MG63 (cell line): Measurements from ENCODE around the gene FOXD2. TPM values are rescaled to one million over a fixed set of nuclear protein-coding genes. Genes with fewer than 3 reads are reported as not detected.
A peak's percentile ranks its signal among the peaks of the same experiment; 100 is the strongest.

Experiments
- DNase-seq: peaks from one replicate; pipeline ENCODE4 v3.0.0-alpha.2; 2020
- H3K27me3 ChIP-seq: fragments of 250-450 bp; sonication (Bioruptor Pico); 2 replicates; pipeline ENCODE4 v1.5.1; 2020; ENCODE audit warnings: mild to moderate bottlenecking, moderate library complexity
- H3K36me3 ChIP-seq: fragments of 250-450 bp; sonication (Bioruptor Pico); 2 replicates; pipeline ENCODE4 v1.5.1; 2020; ENCODE audit warnings: mild to moderate bottlenecking, moderate library complexity
- H3K4me3 ChIP-seq: fragments of 250-450 bp; sonication (Bioruptor Pico); 2 replicates; pipeline ENCODE4 v1.5.1; 2020; ENCODE audit warnings: mild to moderate bottlenecking, moderate library complexity
- H3K9me3 ChIP-seq: fragments of 250-450 bp; sonication (Bioruptor Pico); 2 replicates; pipeline ENCODE4 v1.5.1; 2020; ENCODE audit warnings: mild to moderate bottlenecking, moderate library complexity
- total RNA-seq: library from RNA; depleted of rRNA; stranded (reverse); fragments of >200 nt; shearing (Covaris generic); gene quantifications from 2 replicates; pipeline ENCODE4 v1.2.3, GENCODE V29; 2014; ENCODE audit warnings: low replicate concordance; rRNA removed

FOXD2 gene
- 0.03 and 0.94 TPM in 2 replicates for total RNA-seq

DNA sequence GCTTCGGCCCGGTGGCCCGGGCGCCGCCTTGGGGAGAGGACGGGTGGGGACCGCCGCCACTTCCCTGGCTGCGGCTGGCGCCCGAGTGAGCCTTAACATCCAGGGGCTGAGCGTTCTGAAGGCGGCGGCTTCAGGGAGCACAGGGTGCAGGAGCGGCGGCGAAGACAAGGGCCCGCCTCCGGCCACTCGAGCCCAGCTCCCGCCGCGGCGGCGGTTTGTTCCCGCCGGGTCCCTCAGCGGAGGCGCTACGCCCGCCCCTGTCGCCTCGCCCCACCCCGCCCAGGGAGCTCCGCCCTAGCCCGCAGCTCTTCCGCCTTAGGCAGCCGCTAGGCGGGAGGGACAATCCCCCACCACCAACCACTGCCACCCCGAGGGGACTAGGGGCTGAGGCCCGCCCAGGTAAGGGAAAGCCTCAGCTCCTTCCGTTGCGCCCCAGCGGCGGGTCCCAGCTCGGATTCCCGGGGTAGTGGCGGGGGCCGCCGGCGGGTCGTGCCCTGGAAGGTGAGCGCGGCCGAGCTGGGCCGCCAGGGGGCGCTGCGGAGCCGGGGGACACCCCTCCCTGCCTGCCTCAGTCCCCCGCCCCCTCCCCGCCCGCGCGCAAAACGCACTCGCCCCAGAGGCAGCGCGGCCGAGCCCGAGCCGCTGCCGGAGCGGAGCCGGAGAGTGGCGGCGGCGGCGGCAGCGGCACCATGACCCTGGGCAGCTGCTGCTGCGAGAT is at the start of gene FOXD2:
Gene FOXD2 (plus strand): TSS at position 598 of the 718 bp plus-strand sequence. CDS start 92 bp downstream, at position 690.
- no peaks in the 10 kb centered on the region for H3K9me3 ChIP-seq
- H3K4me3 ChIP-seq: peak within 1 kb of the TSS; percentile 82
- H3K27me3 ChIP-seq: no peaks in the 10 kb centered on the region
- DNase-seq: peak; percentile 82
- H3K36me3 ChIP-seq: peaks cover 3% of the 10 kb centered on the region; the same call in 1 of the 2 replicates

DNA sequence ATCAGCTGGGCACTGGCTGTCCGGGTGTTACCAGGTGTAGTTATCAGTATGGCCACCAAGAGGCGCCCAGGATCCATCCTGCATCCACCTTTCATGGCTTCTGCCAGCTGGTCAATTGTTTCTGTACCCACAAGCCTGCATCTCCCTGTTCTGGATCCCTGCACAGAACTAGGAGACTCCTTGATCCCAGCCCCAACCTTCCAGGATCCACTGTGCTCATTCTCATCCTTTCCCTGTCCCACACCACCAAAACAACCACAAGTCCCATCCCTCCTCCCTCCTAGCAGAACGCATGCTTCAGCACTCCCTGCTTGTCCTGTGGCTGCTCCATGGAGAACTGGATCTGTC is 49.0 kb upstream of the FOXD2 start:
- DNase-seq: peak; percentile 53
- Histone ChIP-seq H3K9me3 (no peaks in the 10 kb centered on the region), H3K27me3 (no peaks in the 10 kb centered on the region), H3K4me3 (no peak overlapping the region), H3K36me3 (no peaks in the 10 kb centered on the region)

DNA sequence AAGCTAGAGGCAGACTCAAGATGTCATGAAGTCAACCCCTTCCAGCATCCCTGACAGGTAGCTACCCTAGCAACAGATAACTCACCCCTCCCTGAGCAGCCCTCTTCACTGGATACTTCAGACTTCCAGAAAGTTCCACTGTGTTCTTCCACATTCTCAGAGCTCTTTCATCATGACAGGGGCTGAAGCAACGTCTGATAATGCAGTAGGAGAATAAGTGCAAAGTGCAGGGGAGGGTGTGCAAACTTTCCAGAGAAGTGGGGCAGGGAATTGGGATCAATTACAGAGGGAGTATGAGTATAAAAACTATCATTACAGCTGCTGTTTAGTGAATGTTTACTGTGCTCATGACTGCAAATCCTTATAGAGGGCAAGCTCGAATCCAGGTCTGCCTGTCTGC is 48.1 kb upstream of the FOXD2 start:
- no peak overlapping the region for H3K4me3 ChIP-seq
- DNase-seq: no peak
- no peaks in the 10 kb centered on the region for H3K36me3 ChIP-seq
- no peaks in the 10 kb centered on the region for H3K9me3 ChIP-seq
- H3K27me3 ChIP-seq: no peaks in the 10 kb centered on the region

DNA sequence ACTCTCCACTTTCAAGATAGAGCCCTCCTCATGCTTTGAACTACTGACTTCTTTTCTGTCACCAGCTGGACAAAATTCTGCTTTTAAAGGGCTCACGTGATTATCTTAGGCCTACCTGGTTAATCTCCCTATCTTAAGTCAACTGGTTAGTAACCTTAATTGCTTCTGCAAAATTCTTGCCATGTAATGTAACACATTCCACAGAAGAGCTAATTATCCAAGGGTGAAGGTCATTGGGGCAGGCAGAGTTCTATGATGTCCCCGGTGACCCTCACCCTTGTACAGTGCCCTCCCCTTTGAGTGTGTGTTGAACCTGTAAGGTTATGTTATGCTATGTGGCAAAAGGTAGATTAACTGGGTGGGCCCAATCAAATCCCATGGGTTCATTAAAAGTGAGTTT is 47.0 kb upstream of the FOXD2 start:
- DNase-seq: no peak

DNA sequence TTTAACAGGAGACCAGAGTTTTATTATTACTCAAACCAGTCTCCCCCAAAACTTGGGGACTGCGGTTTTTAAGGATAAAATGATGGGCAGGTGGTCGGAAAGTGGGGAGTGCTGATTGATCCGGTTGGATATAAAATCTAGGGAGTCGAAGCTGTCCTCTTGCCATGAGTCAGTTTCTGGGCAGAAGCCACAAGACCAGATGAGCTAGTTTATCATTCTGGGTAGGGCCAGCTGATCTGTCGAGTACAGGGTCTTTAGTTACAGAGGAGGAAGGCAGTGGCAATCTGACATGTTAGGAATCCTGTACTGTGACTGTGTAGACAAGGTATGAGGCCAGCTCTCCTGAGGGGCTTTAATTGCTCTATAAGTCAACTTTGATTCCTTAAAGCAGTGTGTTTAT is 44.7 kb upstream of the FOXD2 start:
- H3K36me3 ChIP-seq: no peaks in the 10 kb centered on the region
- H3K27me3 ChIP-seq: no peaks in the 10 kb centered on the region
- peak; percentile 31 for DNase-seq
- H3K9me3 ChIP-seq: no peaks in the 10 kb centered on the region
- H3K4me3 ChIP-seq: no peak overlapping the region

More for the DNA sequence above, 47.0 kb upstream of the FOXD2 start:
- Histone ChIP-seq H3K36me3 (no peaks in the 10 kb centered on the region), H3K9me3 (no peaks in the 10 kb centered on the region), H3K27me3 (no peaks in the 10 kb centered on the region), H3K4me3 (no peak overlapping the region)

DNA sequence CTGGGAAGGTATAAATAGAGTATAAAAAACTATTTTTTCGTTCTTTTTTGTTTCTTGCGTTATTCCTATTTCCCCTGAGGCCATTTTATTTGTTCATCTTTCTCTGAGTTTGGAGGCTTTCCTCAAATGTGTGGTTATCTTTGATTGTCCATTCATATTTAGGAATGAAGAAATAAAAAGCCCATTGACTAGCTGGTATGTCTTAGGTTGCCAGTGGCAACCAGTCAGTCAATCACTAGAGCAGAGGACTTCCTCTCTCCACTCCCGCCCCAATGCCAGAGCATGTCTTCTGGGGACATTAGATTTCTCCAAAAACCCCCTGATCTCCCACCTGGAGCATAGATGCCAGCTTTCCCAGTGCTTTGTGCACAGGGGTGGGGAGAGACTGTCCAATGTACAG is 42.4 kb upstream of the FOXD2 start:
- DNase-seq: no peak
- Histone ChIP-seq H3K9me3 (no peaks in the 10 kb centered on the region), H3K27me3 (no peaks in the 10 kb centered on the region), H3K4me3 (no peak overlapping the region), H3K36me3 (no peaks in the 10 kb centered on the region)

DNA sequence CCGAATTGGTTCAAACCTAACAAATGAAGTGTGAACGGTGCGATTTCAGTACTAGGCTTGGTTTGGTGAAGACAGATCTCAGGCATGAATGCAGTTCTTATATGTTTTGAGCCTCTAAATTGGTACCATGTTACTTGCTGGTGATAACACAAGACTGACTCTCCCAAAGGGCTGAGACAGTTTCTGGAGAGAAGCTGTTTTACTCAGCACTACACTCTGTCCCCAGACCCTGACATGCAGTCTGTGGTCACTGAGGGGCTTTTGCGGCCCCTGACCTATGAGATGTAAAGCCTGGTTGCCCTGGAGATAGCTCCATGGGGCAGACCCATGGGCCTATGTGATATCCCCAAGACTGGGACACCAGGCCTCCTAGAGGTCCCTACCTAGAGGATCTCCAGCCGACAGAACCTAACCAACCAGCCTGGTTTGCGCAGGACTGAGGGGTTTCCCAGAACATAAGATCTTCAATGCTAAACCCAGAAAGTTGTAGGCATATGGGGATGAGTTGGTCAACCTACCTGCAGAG is 41.1 kb upstream of the FOXD2 start:
- no peaks in the 10 kb centered on the region for H3K36me3 ChIP-seq
- DNase-seq: no peak
- no peaks in the 10 kb centered on the region for H3K27me3 ChIP-seq
- H3K9me3 ChIP-seq: no peaks in the 10 kb centered on the region
- H3K4me3 ChIP-seq: no peak overlapping the region

DNA sequence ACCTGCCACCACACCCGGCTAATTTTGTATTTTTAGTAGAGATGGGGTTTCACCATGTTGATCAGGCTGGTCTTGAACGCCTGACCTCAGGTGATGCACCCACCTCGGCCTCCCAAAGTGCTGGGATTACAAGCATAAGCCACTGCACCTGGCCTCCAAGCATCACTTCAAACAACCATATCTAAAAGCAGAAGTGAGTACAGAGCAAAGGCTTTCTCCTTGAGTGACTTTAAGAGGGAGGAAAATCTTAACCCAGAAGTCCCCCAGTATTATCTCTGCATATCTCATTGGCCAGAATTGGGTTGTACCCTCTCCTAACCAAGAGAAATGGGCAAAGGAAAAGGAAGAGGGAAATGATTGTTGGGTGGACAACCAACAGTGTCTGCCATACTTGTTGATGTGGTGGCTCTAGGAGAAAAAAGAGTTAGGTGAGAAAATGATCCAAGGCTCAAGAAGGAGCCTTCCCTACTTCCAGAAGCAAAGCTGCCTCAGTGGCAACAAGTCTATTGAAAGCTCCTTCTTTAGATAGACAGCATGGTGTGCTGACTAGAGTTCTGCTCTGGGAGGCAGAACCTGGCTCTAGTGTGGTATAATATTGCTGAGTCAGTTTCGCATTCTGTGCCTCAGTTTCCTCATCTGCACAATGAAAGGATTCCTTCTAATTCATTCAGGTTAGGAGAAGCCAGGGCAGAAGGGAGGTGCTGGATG is 38.6 kb upstream of the FOXD2 start:
- Histone ChIP-seq H3K36me3 (no peaks in the 10 kb centered on the region), H3K9me3 (no peaks in the 10 kb centered on the region), H3K4me3 (no peak overlapping the region), H3K27me3 (no peaks in the 10 kb centered on the region)
- DNase-seq: no peak

DNA sequence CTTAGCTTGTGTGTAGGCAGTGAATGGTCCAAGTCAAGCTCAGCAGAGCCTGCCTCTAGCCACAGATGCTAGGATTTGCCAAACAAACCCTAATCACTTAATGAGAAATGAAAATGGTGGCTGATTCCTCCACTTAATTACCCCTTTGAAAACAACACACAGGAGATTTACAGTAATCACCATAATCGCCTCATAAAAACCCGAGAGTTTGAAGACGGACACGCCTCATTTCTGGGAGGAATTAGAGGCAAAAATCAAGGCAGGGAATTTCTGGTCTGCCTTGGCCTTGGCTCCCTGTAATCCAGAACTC is 38.0 kb upstream of the FOXD2 start:
- Histone ChIP-seq H3K9me3 (no peaks in the 10 kb centered on the region), H3K36me3 (no peaks in the 10 kb centered on the region), H3K27me3 (no peaks in the 10 kb centered on the region), H3K4me3 (no peak overlapping the region)
- DNase-seq: no peak

DNA sequence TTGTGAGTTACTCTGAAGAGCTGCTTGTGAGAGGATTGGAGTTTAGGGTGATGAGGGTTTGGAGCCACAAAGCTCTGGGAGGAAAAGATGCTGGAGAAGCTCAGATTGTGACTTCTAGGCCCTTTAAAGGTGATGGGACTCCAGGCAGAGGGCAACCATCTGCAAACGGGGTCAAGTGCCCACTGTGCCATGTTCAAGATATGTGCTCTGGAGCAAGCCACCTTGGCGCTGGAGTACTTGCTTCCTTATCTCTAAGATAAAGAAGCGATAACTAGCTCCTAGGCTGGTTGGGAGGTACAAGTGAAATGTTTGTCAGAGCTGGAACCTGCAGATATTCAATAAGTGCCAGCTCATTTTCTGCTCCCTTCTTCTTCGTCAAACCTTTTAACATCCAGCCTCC is 36.1 kb upstream of the FOXD2 start:
- H3K4me3 ChIP-seq: no peak overlapping the region
- H3K9me3 ChIP-seq: no peaks in the 10 kb centered on the region
- DNase-seq: no peak
- no peaks in the 10 kb centered on the region for H3K36me3 ChIP-seq
- no peaks in the 10 kb centered on the region for H3K27me3 ChIP-seq

DNA sequence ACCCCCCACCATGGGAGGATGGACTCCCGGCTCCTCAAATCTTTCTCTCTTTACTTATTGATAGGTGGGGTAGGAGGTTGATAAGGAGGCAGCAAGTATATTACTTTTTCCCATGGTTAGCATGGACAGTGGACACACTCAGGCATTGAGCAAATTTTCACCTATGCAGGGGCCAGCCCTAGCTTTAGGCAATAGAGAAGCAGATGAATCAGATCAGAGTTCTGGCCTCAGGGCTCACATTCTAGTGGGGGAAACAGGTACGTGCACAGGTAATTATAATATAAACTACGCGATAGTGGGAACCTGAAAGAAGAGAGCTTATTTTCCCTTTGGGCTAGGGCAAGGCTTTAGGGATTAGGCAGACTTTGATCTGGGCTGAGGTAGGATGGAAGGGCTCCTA is 35.3 kb upstream of the FOXD2 start:
- Histone ChIP-seq H3K36me3 (no peaks in the 10 kb centered on the region), H3K9me3 (no peaks in the 10 kb centered on the region), H3K27me3 (no peaks in the 10 kb centered on the region), H3K4me3 (no peak overlapping the region)
- no peak for DNase-seq

DNA sequence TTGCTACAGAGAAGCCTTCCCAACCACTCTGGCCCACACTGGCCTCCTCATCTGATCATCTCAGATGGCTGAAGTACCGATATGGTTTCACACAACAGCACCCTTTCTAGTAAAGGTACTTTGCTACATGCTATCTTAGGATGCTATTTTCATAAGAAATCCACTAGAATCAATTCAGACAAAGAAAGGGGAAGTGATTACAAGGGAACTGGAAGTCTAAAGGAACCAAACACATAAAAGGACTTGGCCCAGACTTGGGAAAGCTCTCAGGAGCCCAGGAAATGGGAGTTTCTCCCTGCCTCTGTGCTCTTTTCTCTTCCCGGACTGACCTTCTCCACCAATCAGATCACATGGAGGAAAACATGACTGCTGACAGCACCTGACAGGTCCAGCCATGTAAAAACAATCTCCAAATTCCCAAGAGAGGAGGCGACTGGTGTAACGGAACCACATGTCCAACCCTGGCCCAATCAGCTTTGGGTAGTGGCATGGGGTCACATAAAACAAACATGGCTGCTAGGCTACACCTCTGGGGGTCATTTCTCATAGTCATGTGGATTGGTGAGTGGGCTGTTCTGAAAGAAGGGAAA is 34.4 kb upstream of the FOXD2 start:
- no peaks in the 10 kb centered on the region for H3K9me3 ChIP-seq
- H3K36me3 ChIP-seq: no peaks in the 10 kb centered on the region
- no peak overlapping the region for H3K4me3 ChIP-seq
- DNase-seq: no peak
- H3K27me3 ChIP-seq: no peaks in the 10 kb centered on the region

DNA sequence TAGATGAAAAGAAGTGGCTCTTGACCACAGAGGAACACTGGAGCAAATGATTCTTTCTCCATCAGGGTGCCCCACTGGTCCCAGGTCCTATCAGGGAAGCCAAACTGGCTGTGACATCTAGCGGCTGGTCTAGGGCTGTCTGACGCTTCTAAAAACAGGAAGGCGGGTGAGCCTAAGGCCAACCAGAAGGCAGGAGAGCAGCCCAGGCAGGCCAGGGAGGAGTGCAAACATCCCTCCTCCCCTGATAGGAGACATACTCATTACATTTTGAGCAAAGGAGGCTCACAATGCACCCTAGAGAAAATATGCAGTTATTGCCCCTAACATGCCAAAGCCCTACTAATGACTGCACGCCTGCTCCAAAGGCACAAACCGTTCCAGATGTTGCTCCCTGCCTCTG is 32.1 kb upstream of the FOXD2 start:
- DNase-seq: no peak
- Histone ChIP-seq H3K4me3 (no peak overlapping the region), H3K36me3 (no peaks in the 10 kb centered on the region), H3K9me3 (no peaks in the 10 kb centered on the region), H3K27me3 (no peaks in the 10 kb centered on the region)

DNA sequence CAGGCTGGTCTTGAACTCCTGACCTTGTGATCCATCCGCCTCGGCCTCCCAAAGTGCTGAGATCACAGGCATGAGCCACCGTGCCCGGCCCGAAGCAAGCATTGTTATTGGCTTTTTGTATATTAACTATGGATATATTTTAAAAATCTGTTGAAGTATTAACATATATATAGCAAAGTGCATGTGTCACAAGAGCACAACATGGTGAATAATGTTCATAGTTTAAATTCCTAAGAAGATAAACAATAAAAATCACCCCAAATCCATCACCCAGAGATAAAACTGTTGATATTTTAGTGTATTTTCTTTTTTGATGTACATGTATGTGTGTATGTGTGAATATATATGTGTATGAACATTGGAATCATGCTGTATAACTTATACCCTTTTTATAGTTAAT is 30.9 kb upstream of the FOXD2 start:
- DNase-seq: no peak
- no peaks in the 10 kb centered on the region for H3K9me3 ChIP-seq
- no peaks in the 10 kb centered on the region for H3K27me3 ChIP-seq
- H3K36me3 ChIP-seq: no peaks in the 10 kb centered on the region
- H3K4me3 ChIP-seq: no peak overlapping the region

DNA sequence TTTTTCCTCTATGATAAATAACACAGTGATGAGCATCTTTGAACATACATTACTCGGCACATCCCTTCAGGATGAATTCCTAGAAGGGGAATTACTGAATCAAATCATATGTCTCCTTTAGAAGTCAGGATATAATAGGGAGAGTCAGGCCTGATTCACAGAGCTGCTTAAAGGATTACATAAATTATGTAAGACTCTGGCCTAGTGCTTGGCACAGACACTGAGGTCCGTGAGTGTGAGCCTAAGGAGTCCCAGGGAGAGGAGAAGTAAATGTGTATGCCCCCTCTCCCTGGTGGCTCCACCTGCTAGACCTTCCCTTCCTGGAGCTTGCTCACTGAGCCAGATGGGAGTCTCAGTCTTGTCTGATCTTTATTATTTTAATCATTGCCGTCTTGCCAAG is 30.4 kb upstream of the FOXD2 start:
- Histone ChIP-seq H3K9me3 (no peaks in the 10 kb centered on the region), H3K4me3 (no peak overlapping the region), H3K27me3 (no peaks in the 10 kb centered on the region), H3K36me3 (no peaks in the 10 kb centered on the region)
- peak; percentile 56 for DNase-seq

DNA sequence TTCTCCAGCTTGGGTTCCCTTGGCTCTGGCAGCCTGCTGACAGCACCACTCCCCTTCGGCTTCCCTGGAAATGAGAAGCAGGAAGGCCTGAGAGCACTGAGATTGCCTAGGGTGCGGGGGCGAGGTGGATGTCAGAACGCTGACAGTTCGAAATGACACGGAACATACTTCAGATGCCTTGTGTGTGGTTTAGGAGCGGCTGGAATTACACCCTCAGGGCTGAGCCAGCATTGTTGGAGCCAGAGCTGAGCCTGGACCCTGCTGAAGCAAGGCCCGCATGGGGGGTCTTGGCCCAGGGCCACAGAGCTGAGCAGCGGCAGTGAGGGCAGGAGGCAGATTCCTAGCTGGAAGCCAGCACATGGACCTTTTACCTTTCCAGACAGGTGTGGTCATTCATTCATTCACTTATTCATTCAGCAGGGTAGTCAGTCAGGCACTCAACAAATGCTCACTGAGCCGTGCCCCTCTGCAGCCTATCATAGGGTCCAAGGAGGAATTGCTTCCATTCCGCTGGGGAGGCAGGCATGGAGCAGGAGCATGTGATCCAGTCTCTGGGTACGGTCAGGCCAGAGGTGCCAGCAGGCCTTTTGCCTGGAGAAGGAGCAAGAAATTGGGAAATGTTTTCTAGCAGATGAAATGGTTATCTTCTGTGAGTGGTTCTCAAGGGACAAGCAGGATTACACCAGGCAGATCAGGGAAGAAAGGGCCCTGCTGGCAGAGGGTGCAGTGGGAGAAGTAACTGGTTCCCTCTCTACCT is 28.4 kb upstream of the FOXD2 start:
- Histone ChIP-seq H3K27me3 (no peaks in the 10 kb centered on the region), H3K36me3 (no peaks in the 10 kb centered on the region), H3K4me3 (no peak overlapping the region), H3K9me3 (no peaks in the 10 kb centered on the region)
- peak; percentile 78 for DNase-seq

DNA sequence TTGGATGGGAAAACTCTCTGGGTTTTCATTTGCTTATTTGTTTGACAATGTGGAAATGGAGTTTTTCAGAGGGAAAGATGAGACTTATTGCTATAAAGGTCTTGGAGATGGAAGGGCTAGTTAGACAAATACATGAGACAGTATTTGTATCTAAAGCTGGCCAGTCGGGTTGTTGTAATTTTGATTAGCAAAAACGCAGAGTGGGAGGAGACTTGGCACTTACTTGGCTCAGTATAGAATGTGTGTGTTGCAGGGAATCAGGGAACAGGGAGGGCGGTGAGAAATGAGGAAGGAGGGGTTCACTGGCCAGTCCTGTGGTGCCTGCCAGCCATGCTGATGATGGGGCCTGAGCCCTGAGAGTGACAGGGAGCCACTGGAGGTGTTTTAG is 27.8 kb upstream of the FOXD2 start:
- no peaks in the 10 kb centered on the region for H3K36me3 ChIP-seq
- H3K4me3 ChIP-seq: no peak overlapping the region
- no peak for DNase-seq
- H3K27me3 ChIP-seq: no peaks in the 10 kb centered on the region
- H3K9me3 ChIP-seq: no peaks in the 10 kb centered on the region
